ENCODE measurements around the gene ST3GAL5. TPM values are rescaled to one million over a fixed set of nuclear protein-coding genes. Genes with fewer than 3 reads are reported as not detected.

The ST3GAL5 gene
- total RNA-seq, 1 donor from 2014 or later, result 9.9 TPM

GRCh38 chr2:85864654-85865053 is 24.1 kb downstream of the ST3GAL5 start:
- Mint-ChIP-seq H3K27ac (no peak overlapping the region), H3K27me3 (ENCODE audit: insufficient read depth, low read depth) (peaks cover under 1% of the 10 kb centered on the region), H3K36me3 (no peaks in the 10 kb centered on the region), H3K4me3 (no peak overlapping the region), H3K9me3 (no peaks in the 10 kb centered on the region), H3K4me1 (no peaks in the 10 kb centered on the region)
- DNase-seq (ENCODE audit: low spot score), result no peak
- TF ChIP-seq EZH2 (IDR thresholded peaks at IDR 0.05), result no peak
- TF ChIP-seq CTCF (IDR thresholded peaks at IDR 0.05), result no peak
- TF ChIP-seq EZH2phosphoT487 (IDR thresholded peaks at IDR 0.05), result no peak
- Histone ChIP-seq H3K4me2 (no peak overlapping the region), H3K9me3 (ENCODE audit: low read depth) (no peaks in the 10 kb centered on the region), H3F3A (ENCODE audit: low read depth) (no peaks in the 10 kb centered on the region), H3K27me3 (no peaks in the 10 kb centered on the region), H2AFZ (replicated peaks) (no peak overlapping the region), H3K79me2 (ENCODE audit: low read depth) (no peaks in the 10 kb centered on the region), H3K4me3 (no peak overlapping the region), H3K36me3 (no peaks in the 10 kb centered on the region), H3K9ac (no peak overlapping the region), H3K4me1 (no peaks in the 10 kb centered on the region), H3K27ac (no peak overlapping the region), H4K20me1 (ENCODE audit: low read depth) (no peaks in the 10 kb centered on the region)

GRCh38 chr2:85862426-85862825 is 26.4 kb downstream of the ST3GAL5 start:
- no peak overlapping the region for H3K27ac ChIP-seq
- no peak overlapping the region for H3K4me2 ChIP-seq
- Mint-ChIP-seq H3K4me3 (no peak overlapping the region), H3K4me1 (no peaks in the 10 kb centered on the region), H3K9me3 (no peaks in the 10 kb centered on the region), H3K27ac (no peak overlapping the region), H3K36me3 (no peaks in the 10 kb centered on the region), H3K27me3 (ENCODE audit: insufficient read depth, low read depth) (no peaks in the 10 kb centered on the region)
- TF ChIP-seq CTCF (IDR thresholded peaks at IDR 0.05), result no peak
- TF ChIP-seq EZH2 (IDR thresholded peaks at IDR 0.05), result no peak
- TF ChIP-seq EZH2phosphoT487 (IDR thresholded peaks at IDR 0.05), result no peak
- H3K27me3 ChIP-seq, result no peaks in the 10 kb centered on the region
- H3K4me1 ChIP-seq, result no peaks in the 10 kb centered on the region
- no peaks in the 10 kb centered on the region for H3K36me3 ChIP-seq
- no peaks in the 10 kb centered on the region for H3K9me3 ChIP-seq (ENCODE audit: low read depth)
- H3K9ac ChIP-seq, result no peak overlapping the region
- H3K4me3 ChIP-seq, result no peak overlapping the region
- H3K79me2 ChIP-seq (ENCODE audit: low read depth), result no peaks in the 10 kb centered on the region
- H4K20me1 ChIP-seq (ENCODE audit: low read depth), result no peaks in the 10 kb centered on the region
- DNase-seq (ENCODE audit: low spot score), result no peak
- no peaks in the 10 kb centered on the region for H3F3A ChIP-seq (ENCODE audit: low read depth)
- H2AFZ ChIP-seq (replicated peaks), result no peak overlapping the region

- no peaks in the 10 kb centered on the region for H3K36me3 ChIP-seq
Observed at GRCh38 chr2:85861650-85862049, 27.1 kb downstream of the ST3GAL5 start.

GRCh38 chr2:85861180-85861579 is 27.6 kb downstream of the ST3GAL5 start:
- Histone ChIP-seq H4K20me1 (ENCODE audit: low read depth) (no peaks in the 10 kb centered on the region), H3K9ac (no peak overlapping the region), H3K4me2 (no peak overlapping the region), H3K36me3 (no peaks in the 10 kb centered on the region), H3K9me3 (ENCODE audit: low read depth) (no peaks in the 10 kb centered on the region), H3K4me1 (no peaks in the 10 kb centered on the region), H3F3A (ENCODE audit: low read depth) (no peaks in the 10 kb centered on the region), H3K27me3 (no peaks in the 10 kb centered on the region), H3K4me3 (no peak overlapping the region), H3K79me2 (ENCODE audit: low read depth) (no peaks in the 10 kb centered on the region), H2AFZ (replicated peaks) (no peak overlapping the region), H3K27ac (no peak overlapping the region)
- no peaks in the 10 kb centered on the region for H3K27me3 Mint-ChIP-seq (ENCODE audit: insufficient read depth, low read depth)
- H3K36me3 Mint-ChIP-seq, result peaks cover 3% of the 10 kb centered on the region
- H3K4me3 Mint-ChIP-seq, result no peak overlapping the region
- H3K27ac Mint-ChIP-seq, result no peak overlapping the region
- no peaks in the 10 kb centered on the region for H3K9me3 Mint-ChIP-seq
- H3K4me1 Mint-ChIP-seq, result no peaks in the 10 kb centered on the region
- no peak for DNase-seq (ENCODE audit: low spot score)
- TF ChIP-seq EZH2 (IDR thresholded peaks at IDR 0.05), result no peak
- no peak for TF ChIP-seq EZH2phosphoT487 (IDR thresholded peaks at IDR 0.05)
- TF ChIP-seq CTCF (IDR thresholded peaks at IDR 0.05), result no peak

More at GRCh38 chr2:85861650-85862049, 27.1 kb downstream of the ST3GAL5 start:
- H3K27me3 Mint-ChIP-seq (ENCODE audit: insufficient read depth, low read depth), result no peaks in the 10 kb centered on the region
- Histone ChIP-seq H3K4me1 (no peaks in the 10 kb centered on the region), H3K4me3 (no peak overlapping the region), H3K4me2 (no peak overlapping the region), H2AFZ (replicated peaks) (no peak overlapping the region), H3K27ac (no peak overlapping the region), H3F3A (ENCODE audit: low read depth) (no peaks in the 10 kb centered on the region), H3K9ac (no peak overlapping the region), H3K9me3 (ENCODE audit: low read depth) (no peaks in the 10 kb centered on the region), H3K27me3 (no peaks in the 10 kb centered on the region), H4K20me1 (ENCODE audit: low read depth) (no peaks in the 10 kb centered on the region), H3K79me2 (ENCODE audit: low read depth) (no peaks in the 10 kb centered on the region)
- H3K36me3 Mint-ChIP-seq, result no peaks in the 10 kb centered on the region
- H3K4me3 Mint-ChIP-seq, result no peak overlapping the region
- no peaks in the 10 kb centered on the region for H3K9me3 Mint-ChIP-seq
- DNase-seq (ENCODE audit: low spot score), result no peak
- no peak overlapping the region for H3K27ac Mint-ChIP-seq
- no peak for TF ChIP-seq EZH2 (IDR thresholded peaks at IDR 0.05)
- no peak for TF ChIP-seq EZH2phosphoT487 (IDR thresholded peaks at IDR 0.05)
- no peaks in the 10 kb centered on the region for H3K4me1 Mint-ChIP-seq

All from neural progenitor cell (in vitro differentiated cells).